GM11168 (cell line): ENCODE results near the gene FAM216B.

ENCODE experiments used
- in situ Hi-C: fragments of 300-500 bp; cut with MboI; formaldehyde crosslinking; loops from one replicate; pipeline ENCODE4 v1.12.0; 2022; ENCODE audit warnings: low sequenced_read_pairs; ENCODE audit not compliant: unreplicated experiment

Gene FAM216B

GRCh38 chr13:42821437-42821836 is 40.1 kb downstream of the FAM216B start:
- in situ Hi-C loops: no loop called here

GRCh38 chr13:42832341-42833096 is 51.1 kb downstream of the FAM216B start:
- in situ Hi-C loops: no loop called here

- in situ Hi-C loops: no loop called here
Measured at GRCh38 chr13:42834946-42835345, 53.6 kb downstream of the FAM216B start.

- in situ Hi-C loops: no loop called here
Measured at GRCh38 chr13:42836930-42837690, 55.7 kb downstream of the FAM216B start.
